ENCODE measurements around the gene SMARCD3.

The SMARCD3 gene

DNA sequence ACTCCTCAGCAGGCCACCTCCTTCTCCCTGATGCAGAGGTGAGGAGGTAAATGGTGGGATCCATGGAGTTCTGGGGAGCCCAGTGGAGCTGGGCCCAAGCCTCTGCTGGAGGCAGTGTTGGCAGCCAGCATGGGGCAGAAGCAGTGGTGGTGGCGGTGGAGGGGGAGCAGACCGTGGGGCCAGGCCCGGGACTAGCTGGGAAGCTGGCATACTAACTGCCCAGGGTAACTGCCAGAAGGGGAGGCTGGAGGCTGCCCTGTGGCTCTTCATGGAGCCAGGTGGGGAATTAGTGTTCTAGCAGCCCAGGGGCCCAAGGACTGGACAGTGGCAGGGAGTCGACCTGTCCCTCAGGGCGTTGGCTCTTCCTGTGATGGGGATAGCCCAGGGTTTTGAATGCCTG is 16.1 kb upstream of the SMARCD3 start:
- Histone ChIP-seq H3K27me3 (ENCODE audit: insufficient read depth, poor library complexity, severe bottlenecking) (no peaks in the 10 kb centered on the region), H3K27ac (replicated peaks) (no peak overlapping the region), H3K4me3 (replicated peaks; ENCODE audit: insufficient read depth, low read length) (no peak overlapping the region)
- DNase-seq (ENCODE audit: low read depth in 1 of 2, low spot score in 1 of 2) = no peak
- TF ChIP-seq, protein P1, sequence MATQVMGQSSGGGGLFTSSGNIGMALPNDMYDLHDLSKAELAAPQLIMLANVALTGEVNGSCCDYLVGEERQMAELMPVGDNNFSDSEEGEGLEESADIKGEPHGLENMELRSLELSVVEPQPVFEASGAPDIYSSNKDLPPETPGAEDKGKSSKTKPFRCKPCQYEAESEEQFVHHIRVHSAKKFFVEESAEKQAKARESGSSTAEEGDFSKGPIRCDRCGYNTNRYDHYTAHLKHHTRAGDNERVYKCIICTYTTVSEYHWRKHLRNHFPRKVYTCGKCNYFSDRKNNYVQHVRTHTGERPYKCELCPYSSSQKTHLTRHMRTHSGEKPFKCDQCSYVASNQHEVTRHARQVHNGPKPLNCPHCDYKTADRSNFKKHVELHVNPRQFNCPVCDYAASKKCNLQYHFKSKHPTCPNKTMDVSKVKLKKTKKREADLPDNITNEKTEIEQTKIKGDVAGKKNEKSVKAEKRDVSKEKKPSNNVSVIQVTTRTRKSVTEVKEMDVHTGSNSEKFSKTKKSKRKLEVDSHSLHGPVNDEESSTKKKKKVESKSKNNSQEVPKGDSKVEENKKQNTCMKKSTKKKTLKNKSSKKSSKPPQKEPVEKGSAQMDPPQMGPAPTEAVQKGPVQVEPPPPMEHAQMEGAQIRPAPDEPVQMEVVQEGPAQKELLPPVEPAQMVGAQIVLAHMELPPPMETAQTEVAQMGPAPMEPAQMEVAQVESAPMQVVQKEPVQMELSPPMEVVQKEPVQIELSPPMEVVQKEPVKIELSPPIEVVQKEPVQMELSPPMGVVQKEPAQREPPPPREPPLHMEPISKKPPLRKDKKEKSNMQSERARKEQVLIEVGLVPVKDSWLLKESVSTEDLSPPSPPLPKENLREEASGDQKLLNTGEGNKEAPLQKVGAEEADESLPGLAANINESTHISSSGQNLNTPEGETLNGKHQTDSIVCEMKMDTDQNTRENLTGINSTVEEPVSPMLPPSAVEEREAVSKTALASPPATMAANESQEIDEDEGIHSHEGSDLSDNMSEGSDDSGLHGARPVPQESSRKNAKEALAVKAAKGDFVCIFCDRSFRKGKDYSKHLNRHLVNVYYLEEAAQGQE (IDR thresholded peaks at IDR 0.05; ENCODE audit: insufficient replicate concordance, low read depth) = no peak
- TF ChIP-seq, protein P2, sequence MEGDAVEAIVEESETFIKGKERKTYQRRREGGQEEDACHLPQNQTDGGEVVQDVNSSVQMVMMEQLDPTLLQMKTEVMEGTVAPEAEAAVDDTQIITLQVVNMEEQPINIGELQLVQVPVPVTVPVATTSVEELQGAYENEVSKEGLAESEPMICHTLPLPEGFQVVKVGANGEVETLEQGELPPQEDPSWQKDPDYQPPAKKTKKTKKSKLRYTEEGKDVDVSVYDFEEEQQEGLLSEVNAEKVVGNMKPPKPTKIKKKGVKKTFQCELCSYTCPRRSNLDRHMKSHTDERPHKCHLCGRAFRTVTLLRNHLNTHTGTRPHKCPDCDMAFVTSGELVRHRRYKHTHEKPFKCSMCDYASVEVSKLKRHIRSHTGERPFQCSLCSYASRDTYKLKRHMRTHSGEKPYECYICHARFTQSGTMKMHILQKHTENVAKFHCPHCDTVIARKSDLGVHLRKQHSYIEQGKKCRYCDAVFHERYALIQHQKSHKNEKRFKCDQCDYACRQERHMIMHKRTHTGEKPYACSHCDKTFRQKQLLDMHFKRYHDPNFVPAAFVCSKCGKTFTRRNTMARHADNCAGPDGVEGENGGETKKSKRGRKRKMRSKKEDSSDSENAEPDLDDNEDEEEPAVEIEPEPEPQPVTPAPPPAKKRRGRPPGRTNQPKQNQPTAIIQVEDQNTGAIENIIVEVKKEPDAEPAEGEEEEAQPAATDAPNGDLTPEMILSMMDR (IDR thresholded peaks at IDR 0.05; ENCODE audit: insufficient read depth, low read length) = no peak
- TF ChIP-seq SPI1 (IDR thresholded peaks at IDR 0.05; ENCODE audit: borderline replicate concordance, low read depth) = no peak
- no peak for TF ChIP-seq GABPA (IDR thresholded peaks at IDR 0.05; ENCODE audit: low read depth)
- no peak for TF ChIP-seq POLR2AphosphoS5 (IDR thresholded peaks at IDR 0.05; ENCODE audit: low read depth)

DNA sequence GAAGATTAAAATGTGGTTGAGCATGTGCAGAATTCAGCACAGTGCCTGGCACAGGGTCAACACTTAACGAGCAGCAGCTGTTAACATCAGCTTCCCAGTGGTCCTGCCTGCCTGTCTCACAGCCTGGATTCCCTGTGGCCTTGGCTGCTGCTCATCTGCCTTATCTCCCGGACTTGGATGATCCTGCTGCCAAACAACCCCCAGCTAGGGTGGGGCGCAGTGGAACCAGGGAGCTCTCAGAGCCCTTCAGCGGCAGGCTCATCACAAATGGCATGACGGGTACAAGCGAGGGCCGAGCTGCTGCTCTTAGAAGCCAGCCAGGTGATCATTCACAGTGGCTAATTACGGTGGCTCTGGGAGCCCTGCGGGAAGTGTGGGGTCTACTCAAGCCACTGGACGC is 13.0 kb upstream of the SMARCD3 start:
- no peaks in the 10 kb centered on the region for H3K27me3 ChIP-seq (ENCODE audit: insufficient read depth, poor library complexity, severe bottlenecking)
- H3K4me3 ChIP-seq (replicated peaks; ENCODE audit: insufficient read depth, low read length) = no peak overlapping the region
- H3K27ac ChIP-seq (replicated peaks) = no peak overlapping the region
- TF ChIP-seq GABPA (IDR thresholded peaks at IDR 0.05; ENCODE audit: low read depth) = no peak
- TF ChIP-seq POLR2AphosphoS5 (IDR thresholded peaks at IDR 0.05; ENCODE audit: low read depth) = no peak
- TF ChIP-seq, protein P2 (IDR thresholded peaks at IDR 0.05; ENCODE audit: insufficient read depth, low read length) = no peak
- TF ChIP-seq, protein P1 (IDR thresholded peaks at IDR 0.05; ENCODE audit: insufficient replicate concordance, low read depth) = no peak
- no peak for TF ChIP-seq SPI1 (IDR thresholded peaks at IDR 0.05; ENCODE audit: borderline replicate concordance, low read depth)
- no peak for DNase-seq (ENCODE audit: low read depth in 1 of 2, low spot score in 1 of 2)

DNA sequence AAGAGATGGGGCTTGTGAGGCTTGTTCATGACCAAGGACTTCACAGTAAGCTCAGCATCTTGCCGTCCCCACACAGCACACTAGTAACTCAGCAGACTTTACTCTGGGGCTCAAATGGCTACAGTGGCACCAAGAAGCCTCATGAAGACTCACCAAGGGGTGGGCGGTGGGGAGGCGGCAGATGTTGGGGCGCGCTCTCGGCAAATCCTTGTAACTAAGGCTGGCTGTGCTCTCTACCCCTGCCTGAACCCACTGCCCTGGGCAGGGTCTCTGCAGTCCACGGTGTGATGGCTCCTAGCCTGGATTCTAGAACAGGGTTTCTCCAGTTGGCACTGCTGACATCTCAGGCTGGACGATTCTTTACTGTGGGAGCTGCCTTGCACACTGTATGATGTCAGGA is 12.4 kb upstream of the SMARCD3 start:
- Histone ChIP-seq H3K4me3 (replicated peaks; ENCODE audit: insufficient read depth, low read length) (no peak overlapping the region), H3K27ac (replicated peaks) (no peak overlapping the region), H3K27me3 (ENCODE audit: insufficient read depth, poor library complexity, severe bottlenecking) (no peaks in the 10 kb centered on the region)
- TF ChIP-seq POLR2AphosphoS5 (IDR thresholded peaks at IDR 0.05; ENCODE audit: low read depth) = no peak
- TF ChIP-seq, protein P2 (IDR thresholded peaks at IDR 0.05; ENCODE audit: insufficient read depth, low read length) = no peak
- TF ChIP-seq GABPA (IDR thresholded peaks at IDR 0.05; ENCODE audit: low read depth) = no peak
- TF ChIP-seq SPI1 (IDR thresholded peaks at IDR 0.05; ENCODE audit: borderline replicate concordance, low read depth) = no peak
- TF ChIP-seq, protein P1 (IDR thresholded peaks at IDR 0.05; ENCODE audit: insufficient replicate concordance, low read depth) = no peak
- no peak for DNase-seq (ENCODE audit: low read depth in 1 of 2, low spot score in 1 of 2)
